SJCRH30 (cell line): ENCODE data around the gene MMP26. TPM values are rescaled to one million over a fixed set of nuclear protein-coding genes. Genes with fewer than 3 reads are reported as not detected.

ENCODE experiments used
- DNase-seq, 2 experiments: peaks; one replicate each; pipeline ENCODE4 v3.0.0-alpha.2; 2015 to 2020
- H3K27ac ChIP-seq: fragments of 250-450 bp; sonication (Bioruptor Pico); 2 replicates; pipeline ENCODE4 v1.5.1; 2020; ENCODE audit warnings: mild to moderate bottlenecking, moderate library complexity
- H3K27me3 ChIP-seq: fragments of 250-450 bp; sonication (Bioruptor Pico); 2 replicates; pipeline ENCODE4 v1.5.1; 2020; ENCODE audit warnings: mild to moderate bottlenecking, moderate library complexity
- H3K36me3 ChIP-seq: fragments of 250-450 bp; sonication (Bioruptor Pico); 2 replicates; pipeline ENCODE4 v1.5.1; 2020; ENCODE audit warnings: mild to moderate bottlenecking, moderate library complexity
- H3K4me1 ChIP-seq: fragments of 250-450 bp; sonication (Bioruptor Pico); 2 replicates; pipeline ENCODE4 v1.5.1; 2020; ENCODE audit warnings: mild to moderate bottlenecking, moderate library complexity
- H3K4me3 ChIP-seq: fragments of 250-450 bp; sonication (Bioruptor Pico); 2 replicates; pipeline ENCODE4 v1.5.1; 2020; ENCODE audit warnings: mild to moderate bottlenecking, moderate library complexity
- H3K9me3 ChIP-seq: fragments of 250-450 bp; sonication (Bioruptor Pico); replicated peaks from 2 replicates; pipeline ENCODE4 v1.5.1; 2020; ENCODE audit warnings: mild to moderate bottlenecking, moderate library complexity
- total RNA-seq: library from RNA; depleted of rRNA; stranded (reverse); fragments of >200 nt; shearing (Covaris generic); gene quantifications from 2 replicates; pipeline ENCODE4 v1.2.3, GENCODE V29; 2014; rRNA removed

Gene MMP26
- total RNA-seq = not detected in 2 replicates

- DNase-seq = peak; percentile 72 to 84
- peak within 1 kb of the TSS; percentile 82 for H3K27ac ChIP-seq
- H3K36me3 ChIP-seq = no peaks in the 10 kb centered on the region
- H3K9me3 ChIP-seq = no peaks in the 10 kb centered on the region
- H3K27me3 ChIP-seq = no peaks in the 10 kb centered on the region
- H3K4me1 ChIP-seq = peaks cover 23% of the 10 kb centered on the region
- H3K4me3 ChIP-seq = peak within 1 kb of the TSS; percentile 44
These were observed at the start of gene MMP26 for GRCh38 chr11:4704054-4704789. TSS of gene MMP26 (plus strand) at chr11:4704784.

GRCh38 chr11:4658629-4659445 is 45.7 kb upstream of the MMP26 start:
- Histone ChIP-seq H3K27me3 (no peaks in the 10 kb centered on the region), H3K27ac (no peak overlapping the region), H3K4me3 (no peak overlapping the region), H3K36me3 (no peaks in the 10 kb centered on the region), H3K4me1 (no peaks in the 10 kb centered on the region), H3K9me3 (no peaks in the 10 kb centered on the region)
- no peak for DNase-seq

GRCh38 chr11:4662876-4663275 is 41.7 kb upstream of the MMP26 start:
- Histone ChIP-seq H3K4me3 (no peak overlapping the region), H3K27ac (no peak overlapping the region), H3K9me3 (no peaks in the 10 kb centered on the region), H3K27me3 (no peaks in the 10 kb centered on the region), H3K36me3 (no peaks in the 10 kb centered on the region), H3K4me1 (no peaks in the 10 kb centered on the region)
- DNase-seq = no peak

- no peak overlapping the region for H3K4me3 ChIP-seq
These were observed 40.4 kb upstream of the MMP26 start for GRCh38 chr11:4664183-4664582.

GRCh38 chr11:4664786-4665185 is 39.8 kb upstream of the MMP26 start:
- Histone ChIP-seq H3K27ac (no peak overlapping the region), H3K4me1 (no peaks in the 10 kb centered on the region), H3K27me3 (no peaks in the 10 kb centered on the region), H3K36me3 (no peaks in the 10 kb centered on the region), H3K4me3 (no peak overlapping the region), H3K9me3 (no peaks in the 10 kb centered on the region)
- no peak for DNase-seq

More at GRCh38 chr11:4664183-4664582, 40.4 kb upstream of the MMP26 start:
- Histone ChIP-seq H3K27me3 (no peaks in the 10 kb centered on the region), H3K27ac (no peak overlapping the region), H3K36me3 (no peaks in the 10 kb centered on the region), H3K9me3 (no peaks in the 10 kb centered on the region), H3K4me1 (no peaks in the 10 kb centered on the region)
- no peak for DNase-seq

GRCh38 chr11:4665424-4665823 is 39.2 kb upstream of the MMP26 start:
- H3K27ac ChIP-seq = no peak overlapping the region
- DNase-seq = no peak
- no peaks in the 10 kb centered on the region for H3K27me3 ChIP-seq
- no peaks in the 10 kb centered on the region for H3K4me1 ChIP-seq
- no peaks in the 10 kb centered on the region for H3K9me3 ChIP-seq
- no peaks in the 10 kb centered on the region for H3K36me3 ChIP-seq
- no peak overlapping the region for H3K4me3 ChIP-seq

GRCh38 chr11:4671741-4672140 is 32.8 kb upstream of the MMP26 start:
- no peak for DNase-seq
- Histone ChIP-seq H3K36me3 (no peaks in the 10 kb centered on the region), H3K9me3 (no peaks in the 10 kb centered on the region)

GRCh38 chr11:4672470-4672869 is 32.1 kb upstream of the MMP26 start:
- Histone ChIP-seq H3K27ac (no peak overlapping the region), H3K4me3 (no peak overlapping the region), H3K27me3 (no peaks in the 10 kb centered on the region), H3K9me3 (no peaks in the 10 kb centered on the region), H3K36me3 (no peaks in the 10 kb centered on the region), H3K4me1 (peaks cover 20% of the 10 kb centered on the region)
- no peak for DNase-seq

More at GRCh38 chr11:4671741-4672140, 32.8 kb upstream of the MMP26 start:
- Histone ChIP-seq H3K4me3 (no peak overlapping the region), H3K4me1 (peaks cover 20% of the 10 kb centered on the region), H3K27me3 (no peaks in the 10 kb centered on the region), H3K27ac (no peak overlapping the region)

- DNase-seq = no peak
These were observed 30.8 kb upstream of the MMP26 start for GRCh38 chr11:4673781-4674180.

GRCh38 chr11:4677948-4678347 is 26.6 kb upstream of the MMP26 start:
- DNase-seq = no peak
- Histone ChIP-seq H3K9me3 (no peaks in the 10 kb centered on the region), H3K27ac (no peak overlapping the region), H3K4me3 (no peak overlapping the region), H3K4me1 (peaks cover 24% of the 10 kb centered on the region), H3K36me3 (no peaks in the 10 kb centered on the region), H3K27me3 (no peaks in the 10 kb centered on the region)

More at GRCh38 chr11:4673781-4674180, 30.8 kb upstream of the MMP26 start:
- no peak overlapping the region for H3K27ac ChIP-seq
- H3K4me1 ChIP-seq = peaks cover 20% of the 10 kb centered on the region
- H3K9me3 ChIP-seq = no peaks in the 10 kb centered on the region
- no peak overlapping the region for H3K4me3 ChIP-seq
- H3K27me3 ChIP-seq = no peaks in the 10 kb centered on the region
- no peaks in the 10 kb centered on the region for H3K36me3 ChIP-seq

- H3K27ac ChIP-seq = peak overlapping the region; percentile 22
- no peaks in the 10 kb centered on the region for H3K27me3 ChIP-seq
- H3K36me3 ChIP-seq = no peaks in the 10 kb centered on the region
- no peak overlapping the region for H3K4me3 ChIP-seq
- peaks cover 15% of the 10 kb centered on the region for H3K4me1 ChIP-seq
- no peaks in the 10 kb centered on the region for H3K9me3 ChIP-seq
- peak in 1 of 2 experiments; percentile 61 for DNase-seq
These were observed 24.2 kb upstream of the MMP26 start for GRCh38 chr11:4680341-4680740.

- Histone ChIP-seq H3K9me3 (no peaks in the 10 kb centered on the region), H3K36me3 (no peaks in the 10 kb centered on the region), H3K27ac (no peak overlapping the region), H3K4me3 (no peak overlapping the region), H3K27me3 (no peaks in the 10 kb centered on the region), H3K4me1 (peaks cover 15% of the 10 kb centered on the region)
- no peak for DNase-seq
These were observed 21.8 kb upstream of the MMP26 start for GRCh38 chr11:4682623-4683419.

- Histone ChIP-seq H3K9me3 (no peaks in the 10 kb centered on the region; the same call in 1 of the 2 replicates), H3K4me3 (no peak overlapping the region), H3K27me3 (no peaks in the 10 kb centered on the region), H3K27ac (no peak overlapping the region), H3K4me1 (peaks cover 7% of the 10 kb centered on the region), H3K36me3 (no peaks in the 10 kb centered on the region)
- no peak for DNase-seq
These were observed 19.8 kb upstream of the MMP26 start for GRCh38 chr11:4684631-4685285.

- no peaks in the 10 kb centered on the region for H3K9me3 ChIP-seq
- no peak overlapping the region for H3K27ac ChIP-seq
- DNase-seq = no peak
- H3K27me3 ChIP-seq = no peaks in the 10 kb centered on the region
- H3K4me3 ChIP-seq = no peak overlapping the region
- H3K36me3 ChIP-seq = no peaks in the 10 kb centered on the region
- peaks cover 8% of the 10 kb centered on the region; the same call in 1 of the 2 replicates for H3K4me1 ChIP-seq
These were observed 9.1 kb upstream of the MMP26 start for GRCh38 chr11:4695442-4695841.
